ENCODE measurements around the gene SPNS2. TPM values are rescaled to one million over a fixed set of nuclear protein-coding genes. Genes with fewer than 3 reads are reported as not detected.

Gene SPNS2
- polyA plus RNA-seq (0.04 to 0.33 TPM (median 0.10 TPM) in 3 replicates), polyA minus RNA-seq (0.19 to 1.9 TPM in 2 of 3 replicates, not detected in the other)
- 9.4 TPM for polyA plus RNA-seq (2011; ENCODE audit: low read depth)
- 0.21 and 0.25 TPM in 2 replicates for polyA plus RNA-seq (2011; cell fraction: cytosol; rRNA removed)
- 0.43 and 0.67 TPM in 2 replicates for polyA plus RNA-seq (2011; cell fraction: nucleus; rRNA removed)
- 1.0 and 30.6 TPM in 2 replicates for polyA plus RNA-seq (2012; ENCODE audit: low replicate concordance)
- not detected for polyA minus RNA-seq (2011; cell fraction: cytosol; rRNA and poly(A)+ RNA removed)
- polyA minus RNA-seq (2011; cell fraction: nucleus; rRNA and poly(A)+ RNA removed) = 1.3 and 4.5 TPM in 2 replicates

GRCh38 chr17:4498461-4499397 is at the start of gene SPNS2:
Gene SPNS2 (plus strand): TSS chr17:4498881. CDS start chr17:4499048, 167 bp downstream.
- H3K9me1 ChIP-seq (ENCODE audit: control insufficient read depth, extremely low read depth, insufficient read depth, low read length) = no peaks in the 10 kb centered on the region
- H3K4me2 ChIP-seq (ENCODE audit: control insufficient read depth, extremely low read depth, insufficient read depth, low read depth, low read length) = peak within 1 kb of the TSS; percentile 51
- H3K27ac ChIP-seq (ENCODE audit: control insufficient read depth, insufficient read depth, low read length) = no peak within 1 kb of the TSS
- DNase-seq (ENCODE audit: low read depth, low spot score) = no peak
- FAIRE-seq = no peak
- H3K9me3 ChIP-seq (ENCODE audit: control insufficient read depth, low read depth, low read length) = no peaks in the 10 kb centered on the region
- peaks cover 51% of the 10 kb centered on the region for H3K27me3 ChIP-seq (ENCODE audit: control insufficient read depth, extremely low read depth, insufficient read depth, low read length)
- peaks cover 3% of the 10 kb centered on the region for H4K20me1 ChIP-seq (ENCODE audit: control insufficient read depth, extremely low read depth, insufficient read depth, low read length)
- peaks cover 16% of the 10 kb centered on the region for H3K4me1 ChIP-seq (ENCODE audit: control insufficient read depth, extremely low read depth, insufficient read depth, low read length)
- no peak within 1 kb of the TSS for H2AFZ ChIP-seq (ENCODE audit: control insufficient read depth, low read length)
- H3K9ac ChIP-seq (ENCODE audit: control insufficient read depth, extremely low read depth, insufficient read depth, low read length) = no peak within 1 kb of the TSS
- H3K4me3 ChIP-seq (ENCODE audit: control insufficient read depth in 2 of 3, extremely low read depth in 1 of 3, insufficient read depth in 2 of 3, low read depth in 1 of 3, low read length in 3 of 3) = peak within 1 kb of the TSS; percentile 18 to 43 (median 35)
- H3K79me2 ChIP-seq (ENCODE audit: control insufficient read depth, insufficient read depth, low read length) = no peaks in the 10 kb centered on the region
- H3K36me3 ChIP-seq (ENCODE audit: control insufficient read depth in 2 of 2, extremely low read depth in 1 of 2, insufficient read depth in 2 of 2, low read length in 2 of 2) = no peaks in the 10 kb centered on the region
- TF ChIP-seq CTCF (optimal IDR thresholded peaks at IDR 0.05 in 1 of 3, IDR thresholded peaks at IDR 0.05 in 1 of 3, conservative IDR thresholded peaks at IDR 0.05 in 1 of 3; ENCODE audit: extremely low read depth in 1 of 3, insufficient read depth in 2 of 3, low read length in 3 of 3) = no peak
- no peak for TF ChIP-seq EZH2 (IDR thresholded peaks at IDR 0.05; ENCODE audit: low read length)
- dilution Hi-C loops (cut with MboI; ENCODE audit: extremely low pct_ligation_motif_present, low sequenced_read_pairs) = no loop called here

GRCh38 chr17:4449736-4450135 is 48.9 kb upstream of the SPNS2 start:
- H3K79me2 ChIP-seq (ENCODE audit: control insufficient read depth, insufficient read depth, low read length) = no peaks in the 10 kb centered on the region
- no peak overlapping the region for H3K9ac ChIP-seq (ENCODE audit: control insufficient read depth, extremely low read depth, insufficient read depth, low read length)
- DNase-seq (ENCODE audit: low read depth, low spot score) (no peak), FAIRE-seq (no peak)
- no peaks in the 10 kb centered on the region for H3K9me3 ChIP-seq (ENCODE audit: control insufficient read depth, low read depth, low read length)
- H3K4me3 ChIP-seq (ENCODE audit: control insufficient read depth in 2 of 3, extremely low read depth in 1 of 3, insufficient read depth in 2 of 3, low read depth in 1 of 3, low read length in 3 of 3) = no peak overlapping the region
- no peaks in the 10 kb centered on the region for H3K36me3 ChIP-seq (ENCODE audit: control insufficient read depth in 2 of 2, extremely low read depth in 1 of 2, insufficient read depth in 2 of 2, low read length in 2 of 2)
- H3K4me1 ChIP-seq (ENCODE audit: control insufficient read depth, extremely low read depth, insufficient read depth, low read length) = no peaks in the 10 kb centered on the region
- no peak overlapping the region for H2AFZ ChIP-seq (ENCODE audit: control insufficient read depth, low read length)
- dilution Hi-C loops (cut with MboI; ENCODE audit: extremely low pct_ligation_motif_present, low sequenced_read_pairs) = no loop called here
- H3K27me3 ChIP-seq (ENCODE audit: control insufficient read depth, extremely low read depth, insufficient read depth, low read length) = peaks cover 11% of the 10 kb centered on the region
- TF ChIP-seq EZH2 (IDR thresholded peaks at IDR 0.05; ENCODE audit: low read length) (no peak), CTCF (optimal IDR thresholded peaks at IDR 0.05 in 1 of 3, IDR thresholded peaks at IDR 0.05 in 1 of 3, conservative IDR thresholded peaks at IDR 0.05 in 1 of 3; ENCODE audit: extremely low read depth in 1 of 3, insufficient read depth in 2 of 3, low read length in 3 of 3) (no peak)
- H3K9me1 ChIP-seq (ENCODE audit: control insufficient read depth, extremely low read depth, insufficient read depth, low read length) = no peaks in the 10 kb centered on the region
- no peak overlapping the region for H3K27ac ChIP-seq (ENCODE audit: control insufficient read depth, insufficient read depth, low read length)
- H3K4me2 ChIP-seq (ENCODE audit: control insufficient read depth, extremely low read depth, insufficient read depth, low read depth, low read length) = no peak overlapping the region
- H4K20me1 ChIP-seq (ENCODE audit: control insufficient read depth, extremely low read depth, insufficient read depth, low read length) = no peaks in the 10 kb centered on the region
